CD4-positive, alpha-beta T cell (primary cell): Measurements from ENCODE around the gene ZNF273. TPM values are rescaled to one million over a fixed set of nuclear protein-coding genes. Genes with fewer than 3 reads are reported as not detected.

ENCODE experiments used
- ATAC-seq: fragments of 200-7000 bp; cut with Tn5 transposase; one replicate; pipeline ENCODE4 v1.10.0; 2022; ENCODE audit warnings: mild to moderate bottlenecking; ENCODE audit not compliant: poor library complexity
- CTCF ChIA-PET: fragments of 350-600 bp; sonication (Branson Sonifier 250); formaldehyde crosslinking; loops from one replicate; lab custom pipeline; 2021; ENCODE audit warnings: antibody characterized with exemption, inconsistent platforms; lab: Charles Lee
- POLR2A ChIA-PET: fragments of 350-600 bp; sonication (Branson Sonifier 250); formaldehyde crosslinking; loops from one replicate; lab custom pipeline; 2021; ENCODE audit warnings: antibody characterized with exemption, inconsistent platforms; lab: Charles Lee
- DNase-seq, 14 experiments: peaks; one replicate each; pipeline ENCODE4 v3.0.0-alpha.2; 2013 to 2020; ENCODE audit warnings: mixed read lengths in 2 of 14
- H3K27ac ChIP-seq, 2 donors: one replicate each; pipeline versions ENCODE4 v1.5.1 to v1.7.0; 2013; ENCODE audit warnings: low read length in 2 of 2, low read depth in 1 of 2, mild to moderate bottlenecking in 1 of 2
- H3K27me3 ChIP-seq, 2 experiments: 1 replicate in 1 of 2; 2 replicates in 1 of 2; pipeline versions ENCODE4 v1.6.1 to v1.7.0; 2013; ENCODE audit warnings: low read length in 2 of 2, control low read depth in 1 of 2, mild to moderate bottlenecking in 1 of 2, moderate library complexity in 1 of 2; ENCODE audit not compliant: insufficient read depth in 2 of 2, control insufficient read depth in 1 of 2
- H3K36me3 ChIP-seq: one replicate; pipeline ENCODE4 v1.6.1; 2013; ENCODE audit warnings: low read length, control low read depth; ENCODE audit not compliant: insufficient read depth
- H3K4me1 ChIP-seq: one replicate; pipeline ENCODE4 v1.6.1; 2013; ENCODE audit warnings: low read length, control low read depth; ENCODE audit not compliant: insufficient read depth
- H3K4me3 ChIP-seq: one replicate; pipeline ENCODE4 v1.5.1; 2013; ENCODE audit warnings: mild to moderate bottlenecking, low read length, moderate library complexity
- H3K9me3 ChIP-seq, 2 experiments: 1 replicate in 1 of 2; 2 replicates in 1 of 2; pipeline versions ENCODE4 v1.6.1 to v1.7.0; 2013; ENCODE audit warnings: low read length in 2 of 2, mild to moderate bottlenecking in 2 of 2, control low read depth in 1 of 2, moderate library complexity in 1 of 2; ENCODE audit not compliant: control insufficient read depth in 1 of 2, insufficient read depth in 1 of 2
- H3K27ac Mint-ChIP-seq: one replicate; pipeline ENCODE4 v1.8.0; 2020; ENCODE audit warnings: mixed read lengths
- H3K27me3 Mint-ChIP-seq: one replicate; pipeline ENCODE4 v1.8.0; 2021; ENCODE audit warnings: mixed read lengths
- H3K36me3 Mint-ChIP-seq: one replicate; pipeline ENCODE4 v1.8.0; 2021; ENCODE audit warnings: low read depth, mixed read lengths
- H3K4me1 Mint-ChIP-seq: one replicate; pipeline ENCODE4 v1.8.0; 2021; ENCODE audit warnings: low read depth, mixed read lengths
- H3K4me3 Mint-ChIP-seq: one replicate; pipeline ENCODE4 v1.8.0; 2020; ENCODE audit warnings: mild to moderate bottlenecking, mixed read lengths
- H3K9me3 Mint-ChIP-seq: one replicate; pipeline ENCODE4 v1.8.0; 2020; ENCODE audit warnings: mixed read lengths
- intact Hi-C, 2 experiments: fragments of 100-400 bp; cut with DNase I in 1 of 2; cut with micrococcal nuclease in 1 of 2; formaldehyde crosslinking; loops; one replicate each; pipeline versions ENCODE4 v1.15.1 to v1.9.0; 2023 to 2025; cut with DNase I, micrococcal nuclease
- total RNA-seq, 174 experiments: library from RNA in 2 of 174; stranded (reverse) in 2 of 174; gene quantifications; one replicate each; pipeline ENCODE4 v1.2.3 and lab custom pipeline; 2021 to 2026
- TF ChIP-seq, protein P1 (sequence below): fragments of 200-600 bp; IDR thresholded peaks from one replicate; pipeline ENCODE4 v1.8.0; 2022; ENCODE audit warnings: antibody characterized with exemption, mild to moderate bottlenecking

The ZNF273 gene
- total RNA-seq, 2 experiments from 2014 or later, result 6.8 TPM

DNA sequence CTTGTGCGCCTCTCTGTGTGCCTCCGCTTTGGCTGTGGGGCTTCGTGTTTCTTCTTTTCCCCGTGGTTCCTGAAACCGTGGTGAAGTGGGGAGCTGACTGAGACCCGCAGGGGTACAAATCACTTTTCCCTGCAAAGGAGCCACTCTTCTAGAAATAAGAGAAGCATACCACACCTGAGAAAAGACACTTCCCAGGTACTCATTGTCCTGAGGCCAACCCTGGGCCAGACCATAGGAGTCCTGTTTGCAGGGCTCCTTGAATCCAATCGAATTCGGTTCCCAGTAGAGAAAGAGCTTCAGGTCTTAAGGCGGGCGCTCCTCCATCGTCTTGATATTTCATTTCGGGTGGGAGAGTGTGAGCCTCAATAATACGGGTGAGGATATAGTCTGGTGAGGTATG, 32.4 kb upstream of the ZNF273 start:
- POLR2A ChIA-PET, result no interaction called here
- Histone ChIP-seq H3K9me3 (peaks cover 0 to 49% of the 10 kb centered on the region in 2 experiments), H3K27me3 (no peaks in the 10 kb centered on the region), H3K4me1 (no peaks in the 10 kb centered on the region), H3K4me3 (no peak overlapping the region), H3K27ac (no peak overlapping the region), H3K36me3 (no peaks in the 10 kb centered on the region)
- no peak for DNase-seq
- intact Hi-C loops, result no loop called here
- Mint-ChIP-seq H3K36me3 (no peaks in the 10 kb centered on the region), H3K27me3 (no peaks in the 10 kb centered on the region), H3K27ac (no peak overlapping the region), H3K4me3 (no peak overlapping the region), H3K9me3 (no peaks in the 10 kb centered on the region), H3K4me1 (no peaks in the 10 kb centered on the region)
- TF ChIP-seq, protein P1, sequence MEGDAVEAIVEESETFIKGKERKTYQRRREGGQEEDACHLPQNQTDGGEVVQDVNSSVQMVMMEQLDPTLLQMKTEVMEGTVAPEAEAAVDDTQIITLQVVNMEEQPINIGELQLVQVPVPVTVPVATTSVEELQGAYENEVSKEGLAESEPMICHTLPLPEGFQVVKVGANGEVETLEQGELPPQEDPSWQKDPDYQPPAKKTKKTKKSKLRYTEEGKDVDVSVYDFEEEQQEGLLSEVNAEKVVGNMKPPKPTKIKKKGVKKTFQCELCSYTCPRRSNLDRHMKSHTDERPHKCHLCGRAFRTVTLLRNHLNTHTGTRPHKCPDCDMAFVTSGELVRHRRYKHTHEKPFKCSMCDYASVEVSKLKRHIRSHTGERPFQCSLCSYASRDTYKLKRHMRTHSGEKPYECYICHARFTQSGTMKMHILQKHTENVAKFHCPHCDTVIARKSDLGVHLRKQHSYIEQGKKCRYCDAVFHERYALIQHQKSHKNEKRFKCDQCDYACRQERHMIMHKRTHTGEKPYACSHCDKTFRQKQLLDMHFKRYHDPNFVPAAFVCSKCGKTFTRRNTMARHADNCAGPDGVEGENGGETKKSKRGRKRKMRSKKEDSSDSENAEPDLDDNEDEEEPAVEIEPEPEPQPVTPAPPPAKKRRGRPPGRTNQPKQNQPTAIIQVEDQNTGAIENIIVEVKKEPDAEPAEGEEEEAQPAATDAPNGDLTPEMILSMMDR, result no peak
- CTCF ChIA-PET, result no interaction called here
- no peak for ATAC-seq

DNA sequence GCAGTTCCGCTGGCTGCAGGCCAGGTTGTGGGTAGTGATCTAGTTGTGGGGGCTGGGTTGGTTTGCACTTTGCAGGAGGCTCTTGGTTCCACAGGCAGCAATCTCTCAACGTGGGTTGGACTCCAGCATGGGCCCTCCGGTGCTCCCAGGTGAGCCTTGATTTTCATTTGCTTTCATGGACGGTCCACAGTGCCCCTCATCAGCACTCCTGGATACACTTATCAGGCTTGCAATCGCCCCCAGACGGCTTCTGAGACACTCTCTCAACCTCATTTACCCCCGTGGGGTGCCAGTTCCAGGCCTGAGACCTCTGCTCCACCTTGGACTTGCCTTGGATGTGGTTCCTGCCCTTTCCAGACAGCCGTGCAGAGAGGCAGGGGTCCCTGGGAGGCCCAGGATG, 31.3 kb upstream of the ZNF273 start:
- DNase-seq, result no peak

DNA sequence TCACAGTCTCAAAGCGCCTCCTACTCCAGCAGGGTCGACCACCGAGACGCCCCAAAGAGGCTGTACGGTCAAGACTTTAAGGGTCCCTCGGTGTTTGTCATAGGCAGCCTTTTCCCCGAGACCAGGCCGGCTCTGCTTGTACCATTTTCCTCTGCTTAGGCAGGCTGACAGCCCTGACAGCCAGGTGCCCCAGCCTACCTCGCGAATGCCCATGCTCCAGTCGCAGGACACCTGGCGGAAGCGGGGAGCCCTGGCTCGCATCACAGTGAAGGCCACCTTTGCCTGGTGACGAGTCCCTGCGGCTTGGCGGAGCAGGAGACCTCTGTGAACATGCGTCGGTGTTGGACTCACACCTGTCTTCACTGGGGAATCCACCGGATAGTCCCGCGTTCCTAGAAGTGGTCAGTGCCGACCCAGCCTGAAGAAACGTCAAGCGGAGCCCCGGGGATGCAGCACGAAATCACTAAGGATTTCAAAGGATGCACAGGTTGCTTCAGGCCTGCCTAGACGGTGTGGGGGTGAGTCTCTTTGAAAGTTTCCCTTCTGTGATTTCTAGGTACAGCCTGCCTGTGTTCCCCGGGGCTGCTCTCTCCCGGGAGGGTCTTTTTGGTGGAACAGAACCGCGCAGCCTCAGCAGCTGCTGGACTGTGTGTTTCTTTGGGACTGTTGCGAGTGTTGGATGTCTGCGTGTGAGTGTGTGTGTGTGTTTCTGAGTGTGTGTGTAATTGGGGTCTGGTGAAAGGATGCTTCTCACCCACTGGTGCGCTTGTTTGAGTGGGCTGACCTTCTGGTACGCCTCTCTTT, 30.5 kb upstream of the ZNF273 start:
- H3K27me3 ChIP-seq, result peaks cover 0 to 5% of the 10 kb centered on the region in 2 experiments

More for the DNA sequence above, 31.3 kb upstream of the ZNF273 start:
- no peak overlapping the region for H3K4me3 Mint-ChIP-seq
- Histone ChIP-seq H3K27me3 (peaks cover 0 to 2% of the 10 kb centered on the region in 2 experiments), H3K27ac (no peak overlapping the region), H3K9me3 (peaks cover 0 to 49% of the 10 kb centered on the region in 2 experiments), H3K4me1 (peaks cover under 1% of the 10 kb centered on the region), H3K4me3 (no peak overlapping the region), H3K36me3 (no peaks in the 10 kb centered on the region)
- H3K9me3 Mint-ChIP-seq, result no peaks in the 10 kb centered on the region
- CTCF ChIA-PET, result no interaction called here
- no peaks in the 10 kb centered on the region for H3K36me3 Mint-ChIP-seq
- no peak overlapping the region for H3K27ac Mint-ChIP-seq
- intact Hi-C loops, result no loop called here
- ATAC-seq, result no peak
- no peaks in the 10 kb centered on the region for H3K4me1 Mint-ChIP-seq
- TF ChIP-seq, protein P1, result no peak
- POLR2A ChIA-PET, result no interaction called here
- H3K27me3 Mint-ChIP-seq, result no peaks in the 10 kb centered on the region

More for the DNA sequence above, 30.5 kb upstream of the ZNF273 start:
- DNase-seq (no peak), ATAC-seq (no peak)
- Mint-ChIP-seq H3K27me3 (peaks cover 5% of the 10 kb centered on the region), H3K4me3 (no peak overlapping the region), H3K27ac (no peak overlapping the region), H3K4me1 (peaks cover 5% of the 10 kb centered on the region), H3K36me3 (no peaks in the 10 kb centered on the region), H3K9me3 (no peaks in the 10 kb centered on the region)
- ChIA-PET POLR2A (no interaction called here), CTCF (no interaction called here)
- Histone ChIP-seq H3K4me1 (peaks cover 9% of the 10 kb centered on the region), H3K4me3 (no peak overlapping the region), H3K9me3 (peaks cover 0 to 53% of the 10 kb centered on the region in 2 experiments), H3K36me3 (no peaks in the 10 kb centered on the region), H3K27ac (no peak overlapping the region)
- TF ChIP-seq, protein P1, result no peak
- intact Hi-C loops, result no loop called here
